NB4 (cell line): ENCODE data around the gene PHF2.

ENCODE experiments used
- CTCF ChIP-seq: IDR thresholded peaks from one replicate; pipeline ENCODE4 v1.5.1; 2012; ENCODE audit warnings: low read depth, low read length
- MAX ChIP-seq: IDR thresholded peaks from 2 replicates; pipeline ENCODE4 v1.6.1; 2011; ENCODE audit warnings: low read depth, low read length
- MYC ChIP-seq: IDR thresholded peaks from 2 replicates; pipeline ENCODE4 v1.6.1; 2011; ENCODE audit warnings: low read depth, low read length
- POLR2A ChIP-seq: IDR thresholded peaks from 2 replicates; pipeline ENCODE4 v1.6.1; 2011; ENCODE audit warnings: mild to moderate bottlenecking; ENCODE audit not compliant: insufficient read length; ENCODE audit errors: extremely low read depth

GRCh38 chr9:93676310-93677047, 100.1 kb downstream of the PHF2 start:
- TF ChIP-seq POLR2A (no peak), CTCF (no peak), MAX (no peak), MYC (no peak)
